Endometrial microvascular endothelial cells (primary cell): ENCODE measurements around the gene KCMF1. TPM values are rescaled to one million over a fixed set of nuclear protein-coding genes. Genes with fewer than 3 reads are reported as not detected.

Experiments used
- in situ Hi-C: cut with HindIII; loops from 2 replicates; pipeline ENCODE4 v1.10.0; 2017; ENCODE audit warnings: low sequenced_read_pairs, low pct_unique_long_range_greater_than_20kb; ENCODE audit errors: inconsistent ontology term
- total RNA-seq: library from RNA; depleted of rRNA; stranded (reverse); fragments of >200 nt; gene quantifications from one replicate; pipeline ENCODE4 v1.2.3, GENCODE V29; 2015; ENCODE audit errors: inconsistent ontology term

The KCMF1 gene
- total RNA-seq, 1 donor from 2014 or later = 68.7 TPM

DNA sequence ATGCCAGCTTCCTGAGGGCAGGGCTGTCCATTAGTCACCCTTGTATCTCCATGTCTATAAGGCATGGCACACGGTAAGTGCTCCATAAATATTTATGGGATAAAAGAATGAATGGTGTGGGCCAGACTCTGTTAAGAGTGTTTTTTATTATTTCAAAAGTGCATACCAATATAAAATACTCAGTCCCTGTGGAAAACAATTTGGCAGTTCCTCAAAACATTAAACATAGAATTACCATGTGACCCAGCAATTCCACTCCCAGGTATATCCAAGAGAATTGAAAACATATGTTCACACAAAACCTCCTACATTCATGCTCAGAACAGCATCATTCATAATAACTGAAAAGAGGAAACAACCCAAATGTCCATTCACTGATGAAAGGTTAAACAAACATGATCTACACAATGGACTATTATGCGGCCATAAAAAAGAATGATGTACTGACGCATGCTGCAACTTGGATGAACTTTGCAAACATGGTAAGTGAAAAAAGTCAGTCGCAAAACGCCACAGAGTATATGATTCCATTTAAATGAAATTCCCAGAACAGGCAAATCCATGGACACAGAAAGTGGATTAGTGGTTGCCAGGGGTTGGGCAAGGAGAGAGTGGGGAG, 93.1 kb downstream of the KCMF1 start:
- in situ Hi-C loops = no loop called here

DNA sequence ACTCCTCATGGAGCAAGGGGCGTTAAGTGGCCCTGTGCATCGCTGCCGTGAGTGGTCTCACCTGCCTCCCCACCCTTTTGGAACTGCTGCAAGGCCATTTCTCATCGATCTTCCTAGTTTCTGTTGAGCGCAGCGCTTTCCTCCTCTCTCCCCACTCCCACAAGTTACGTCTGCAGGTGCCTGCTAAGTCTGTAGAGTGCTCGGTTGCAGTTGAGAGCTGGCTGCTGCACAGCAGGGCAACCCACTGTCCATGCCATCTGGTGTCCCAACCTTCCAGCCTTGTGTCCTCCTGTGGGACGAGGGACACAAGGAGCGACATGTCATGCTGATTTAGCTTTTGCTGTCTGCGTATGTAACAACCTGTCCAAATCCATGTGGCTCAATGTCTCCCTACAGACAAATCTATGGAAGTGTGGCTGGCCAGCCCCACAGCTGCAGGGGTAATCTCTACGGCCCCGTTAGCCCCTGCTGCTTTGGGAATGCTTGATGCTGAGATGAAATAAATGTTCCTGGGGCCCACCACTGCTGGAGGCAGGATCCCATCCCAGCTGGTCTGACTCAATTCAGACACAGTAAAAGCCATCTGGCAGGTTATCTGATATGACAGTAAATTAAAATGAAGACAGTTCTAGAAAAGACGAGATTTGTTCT, 94.1 kb downstream of the KCMF1 start:
- in situ Hi-C loops = no loop called here

DNA sequence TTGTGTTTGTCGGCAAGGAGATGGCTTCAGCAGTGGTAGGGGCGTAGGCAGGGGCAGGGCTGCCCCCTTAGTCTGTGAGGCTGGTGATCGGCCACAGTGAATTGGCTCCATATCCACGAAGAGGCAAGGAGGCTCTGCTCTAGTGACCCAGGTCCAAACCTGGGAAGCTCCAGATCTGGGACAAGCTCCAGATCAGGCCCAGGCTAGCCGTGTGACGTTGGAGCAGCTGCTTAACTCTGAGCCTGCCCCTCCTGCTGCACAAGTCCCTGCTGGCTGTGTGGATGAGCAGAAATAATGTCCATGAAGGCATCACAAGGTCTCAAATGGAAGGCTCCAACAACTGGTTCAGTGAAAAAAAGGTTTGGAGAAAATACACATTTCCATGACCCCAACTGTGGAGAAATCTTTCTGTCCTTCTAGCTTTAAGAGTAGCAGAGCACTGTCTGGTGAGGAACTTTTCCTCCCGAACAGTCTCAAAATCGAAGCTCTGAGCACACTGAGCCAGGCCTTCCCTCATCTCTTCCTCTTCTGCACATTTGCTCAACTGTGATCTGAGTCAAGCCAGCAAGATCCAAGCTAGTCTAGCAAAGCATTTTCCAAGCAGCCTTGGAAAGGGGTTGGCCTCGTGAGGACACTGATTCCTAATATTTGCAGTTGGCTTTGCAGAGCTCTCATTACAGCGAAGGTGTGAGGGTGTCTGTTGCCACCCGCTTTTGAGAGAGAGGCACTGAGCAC, 95.2 kb downstream of the KCMF1 start:
- in situ Hi-C loops = no loop called here

DNA sequence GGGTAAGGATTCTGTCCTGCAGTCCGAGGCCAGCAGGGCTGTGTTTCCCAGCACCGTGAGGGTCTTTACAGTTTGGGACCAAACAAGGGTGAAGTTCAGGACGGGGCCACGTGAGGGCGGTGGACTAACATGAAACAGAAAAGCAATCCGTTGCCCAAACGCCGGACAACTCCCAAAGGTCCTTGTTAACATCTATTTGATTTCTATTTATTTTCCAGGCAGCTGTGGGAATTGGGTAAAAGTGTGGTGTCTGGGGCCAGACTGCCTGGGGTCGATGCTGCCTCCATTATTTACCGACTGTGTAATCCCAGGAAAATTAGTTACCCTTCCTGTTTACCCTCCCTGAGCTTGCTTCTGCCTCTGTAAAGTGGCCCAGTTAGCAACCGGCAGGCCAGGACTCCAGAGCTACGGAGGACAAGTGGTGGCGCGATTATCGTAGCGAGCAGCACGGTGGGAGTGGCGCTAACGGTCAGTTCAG, 96.0 kb downstream of the KCMF1 start:
- in situ Hi-C loops = no loop called here

DNA sequence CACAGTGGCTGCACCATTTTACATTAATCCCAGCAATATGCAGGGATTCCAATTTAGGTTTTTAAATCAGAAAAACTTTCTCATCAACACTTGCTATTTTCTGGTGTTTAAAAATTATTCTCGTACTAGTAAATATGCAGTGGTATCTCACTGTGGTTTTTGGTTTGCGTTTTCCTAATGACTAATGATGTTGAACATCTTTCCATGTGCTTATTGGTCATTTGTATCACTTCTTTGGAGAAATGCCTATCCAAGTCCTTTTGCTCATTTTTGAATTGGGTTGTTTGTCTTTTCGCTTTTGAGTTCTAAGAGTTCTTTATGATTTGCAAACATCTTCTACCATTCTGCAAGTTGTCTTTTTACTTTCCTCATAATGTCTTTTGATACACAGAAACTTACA, 100.1 kb downstream of the KCMF1 start:
- in situ Hi-C loops = no loop called here

DNA sequence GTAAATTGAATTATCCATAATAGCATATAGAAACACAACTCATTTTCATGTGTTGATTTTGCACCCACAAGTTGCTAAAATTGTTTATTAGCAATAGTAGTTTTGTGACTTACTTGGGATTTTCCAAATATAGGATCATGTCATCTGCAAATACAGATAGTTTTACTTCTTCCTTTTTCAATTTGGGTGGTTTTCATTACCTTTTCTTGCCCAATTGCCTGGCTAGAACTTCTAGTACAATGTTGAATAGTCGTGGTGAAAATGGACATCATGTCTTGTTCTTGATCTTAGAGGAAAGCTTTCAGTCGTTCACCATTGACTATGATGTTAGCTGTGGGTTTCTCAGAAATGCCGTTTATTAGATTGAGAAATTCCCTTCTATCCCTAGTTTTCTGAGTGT, 102.1 kb downstream of the KCMF1 start:
- in situ Hi-C loops = no loop called here

DNA sequence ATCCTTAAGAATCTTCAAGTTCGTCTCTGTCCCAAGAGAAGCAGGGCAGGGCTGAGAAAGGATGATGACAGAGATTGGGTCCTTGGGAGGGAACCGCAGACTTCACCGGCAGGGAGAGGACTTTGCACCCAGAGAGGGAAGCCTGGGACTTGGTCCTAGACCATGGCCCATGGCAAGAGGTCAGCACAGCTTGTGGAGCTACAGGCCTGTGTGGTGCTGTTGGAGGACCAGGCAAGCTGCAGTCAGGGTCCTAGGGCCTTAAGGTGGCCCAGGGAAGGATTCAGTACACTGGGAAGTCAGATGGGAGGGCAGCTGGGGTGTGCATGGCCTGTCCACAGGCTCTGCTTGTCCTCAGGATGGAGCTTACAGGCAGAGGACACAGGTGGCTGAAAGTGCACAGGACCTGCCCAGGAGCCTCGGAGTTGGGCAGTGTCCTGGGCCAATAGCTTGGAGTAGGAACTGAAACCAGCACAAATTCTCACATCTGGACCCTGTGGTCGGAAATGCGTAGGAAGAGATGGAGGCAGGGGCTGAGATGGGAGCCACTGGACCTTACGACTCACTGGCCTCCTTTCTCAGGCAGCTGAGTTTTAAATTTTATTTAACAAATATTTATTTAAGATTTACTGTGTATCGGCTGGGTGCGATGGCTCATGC, 105.8 kb downstream of the KCMF1 start:
- in situ Hi-C loops = no loop called here

DNA sequence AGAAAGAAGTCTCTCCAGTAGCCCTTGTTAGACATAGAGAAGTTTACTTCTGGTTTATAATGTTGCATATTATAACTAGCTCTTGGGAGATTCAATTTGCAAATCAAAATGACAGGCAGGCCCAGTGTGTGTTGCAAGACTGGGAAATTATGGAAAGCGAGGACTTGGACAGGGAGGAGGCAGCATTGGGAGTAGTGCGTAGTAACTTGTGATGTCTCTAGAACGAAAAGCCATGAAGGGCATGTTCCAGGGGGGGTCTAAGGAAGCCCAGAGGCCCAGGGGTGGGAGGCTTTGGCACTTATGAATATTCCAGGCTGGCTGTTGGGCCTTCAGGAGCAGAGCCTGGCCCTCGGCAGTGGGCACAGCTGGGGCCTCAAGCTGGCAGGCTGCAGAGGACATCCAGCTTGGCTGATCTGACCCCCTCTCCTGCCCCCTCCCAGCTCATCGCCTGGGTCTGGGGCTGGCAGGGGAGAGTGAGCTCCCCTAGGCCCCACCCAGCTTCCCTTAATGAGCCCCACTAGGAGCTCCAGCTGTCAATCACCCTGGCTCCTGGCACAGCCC, 107.0 kb downstream of the KCMF1 start:
- in situ Hi-C loops = no loop called here

DNA sequence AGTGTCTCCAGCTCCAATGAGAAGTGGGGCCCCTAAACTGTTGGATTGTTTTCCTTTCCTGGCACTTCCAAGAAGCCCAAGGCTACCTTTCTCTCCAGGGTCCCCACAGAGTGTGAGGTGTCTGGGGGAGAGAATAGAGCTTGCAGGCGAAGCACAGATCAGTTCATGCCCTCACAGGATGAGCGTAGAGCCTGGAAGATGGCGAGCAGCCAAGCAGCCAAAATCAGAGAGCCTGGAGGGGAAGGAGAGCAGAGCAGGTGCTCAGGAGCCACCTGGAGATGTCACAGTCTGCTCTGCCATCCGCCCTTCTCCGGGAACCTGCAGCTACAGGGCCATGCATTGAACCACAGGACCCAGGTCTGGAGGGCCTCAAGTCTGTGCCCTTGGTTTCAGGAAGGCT, 107.6 kb downstream of the KCMF1 start:
- in situ Hi-C loops = no loop called here

DNA sequence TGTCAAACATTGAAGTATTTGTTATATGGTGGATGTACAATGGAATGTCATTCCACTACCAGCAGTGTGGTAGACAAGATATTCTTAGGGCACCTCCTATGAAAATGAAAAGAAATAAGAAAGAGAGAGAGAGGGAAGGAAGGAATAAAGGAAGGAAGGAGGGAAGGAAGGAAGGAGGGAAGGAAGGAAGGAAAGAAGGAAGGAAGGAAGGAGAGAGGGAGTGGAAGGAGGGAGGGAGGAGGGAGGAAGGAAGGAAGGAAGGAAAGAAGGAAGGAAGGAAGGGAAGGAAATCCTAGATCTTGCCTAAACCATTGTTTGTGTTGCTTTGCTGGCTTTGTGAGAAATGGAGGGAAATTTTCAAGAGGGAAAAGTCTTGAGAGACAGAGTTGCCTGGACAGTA, 112.1 kb downstream of the KCMF1 start:
- in situ Hi-C loops = no loop called here

DNA sequence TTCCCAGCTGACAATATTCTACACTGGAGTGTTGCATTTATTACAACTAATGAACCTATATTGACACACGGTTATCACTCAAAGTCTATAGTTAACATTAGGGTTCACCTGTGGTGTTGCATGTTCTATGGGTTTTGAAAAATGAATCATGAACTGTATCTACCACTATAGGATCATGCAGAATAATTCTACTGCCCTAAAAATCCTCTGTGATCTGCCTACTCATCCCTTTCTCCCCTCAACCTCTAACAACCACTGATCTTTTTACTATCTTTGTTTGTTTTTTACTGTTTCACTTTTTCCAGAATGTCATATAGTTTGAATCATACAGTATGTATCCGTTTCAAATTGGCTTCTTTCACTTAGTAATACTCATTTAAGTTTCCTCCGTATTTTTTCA, 114.6 kb downstream of the KCMF1 start:
- in situ Hi-C loops = no loop called here

DNA sequence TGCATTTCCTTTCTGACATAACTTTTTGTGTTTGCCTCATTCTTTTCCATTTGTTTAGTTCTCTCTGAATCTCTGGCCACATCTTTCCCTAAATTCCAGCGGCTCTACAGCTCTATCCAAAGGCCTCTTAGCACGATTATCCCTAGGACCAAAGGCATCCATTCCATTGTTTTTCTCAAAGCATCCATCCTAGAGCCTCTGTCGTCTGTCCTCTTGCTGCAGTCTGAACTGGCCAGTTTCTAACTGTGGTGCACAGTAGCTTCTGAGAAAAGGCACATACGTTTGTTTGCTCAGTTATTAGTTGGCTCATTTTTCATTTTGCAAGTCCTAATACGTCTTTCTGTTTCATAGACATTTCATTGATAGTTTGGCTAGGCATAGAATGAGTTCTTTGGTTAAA, 116.6 kb downstream of the KCMF1 start:
- in situ Hi-C loops = no loop called here

DNA sequence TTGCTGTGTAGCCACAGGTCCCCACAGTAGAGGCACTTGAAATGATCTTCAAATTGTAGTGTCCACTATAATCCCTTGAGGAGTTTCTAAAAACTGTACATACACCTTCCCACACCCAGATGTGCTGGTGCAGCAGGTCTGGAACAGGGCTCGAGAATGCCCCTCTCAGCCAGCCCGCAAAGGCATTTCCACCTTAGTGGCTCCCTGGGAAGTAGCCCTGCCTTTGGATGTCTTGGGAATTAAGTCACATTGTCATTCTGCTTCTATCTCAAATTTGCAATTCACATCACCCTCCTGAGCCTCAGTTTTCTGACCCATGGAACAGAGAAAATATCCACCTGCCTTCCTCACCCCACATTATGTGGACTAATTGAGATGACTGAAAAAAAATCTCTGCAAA, 118.0 kb downstream of the KCMF1 start:
- in situ Hi-C loops = no loop called here

DNA sequence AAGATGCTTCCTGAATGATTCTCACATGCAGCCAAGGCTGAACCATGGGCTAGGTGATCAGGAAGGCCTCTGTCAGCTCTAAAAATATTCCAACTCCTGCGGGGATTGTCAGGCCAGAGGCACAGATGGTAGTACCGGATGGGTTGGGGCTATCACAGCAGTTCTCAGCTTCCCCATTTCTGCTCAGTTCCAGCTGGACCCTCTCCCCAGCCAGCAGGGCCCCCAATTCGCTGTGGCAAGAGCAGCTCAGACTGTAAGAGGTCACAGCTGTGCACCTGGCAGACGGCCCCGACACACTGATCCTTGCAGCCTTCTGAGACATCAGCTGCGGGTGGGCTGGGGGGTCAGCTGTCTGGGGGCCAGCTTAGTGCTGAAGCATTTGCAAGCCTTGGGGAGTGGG, 118.6 kb downstream of the KCMF1 start:
- in situ Hi-C loops = no loop called here

DNA sequence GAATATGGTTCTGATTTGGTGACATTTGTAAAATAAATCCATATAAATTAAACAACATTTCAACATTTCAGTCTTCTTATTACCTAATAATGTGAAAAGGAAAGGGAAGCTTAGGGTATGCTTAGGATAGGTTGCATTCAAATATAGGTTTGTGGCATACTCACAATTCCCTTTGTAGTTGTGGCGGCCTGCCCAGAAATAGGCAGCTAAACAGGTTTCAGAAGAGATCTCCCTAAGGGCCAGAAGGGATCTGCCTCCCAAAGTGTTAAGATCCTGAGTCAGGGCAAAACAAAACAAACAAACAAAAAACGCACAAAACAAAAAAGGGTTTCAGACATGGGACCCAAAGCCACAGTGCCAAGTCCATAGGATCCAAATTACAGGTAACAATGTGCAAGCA, 120.9 kb downstream of the KCMF1 start:
- in situ Hi-C loops = no loop called here

DNA sequence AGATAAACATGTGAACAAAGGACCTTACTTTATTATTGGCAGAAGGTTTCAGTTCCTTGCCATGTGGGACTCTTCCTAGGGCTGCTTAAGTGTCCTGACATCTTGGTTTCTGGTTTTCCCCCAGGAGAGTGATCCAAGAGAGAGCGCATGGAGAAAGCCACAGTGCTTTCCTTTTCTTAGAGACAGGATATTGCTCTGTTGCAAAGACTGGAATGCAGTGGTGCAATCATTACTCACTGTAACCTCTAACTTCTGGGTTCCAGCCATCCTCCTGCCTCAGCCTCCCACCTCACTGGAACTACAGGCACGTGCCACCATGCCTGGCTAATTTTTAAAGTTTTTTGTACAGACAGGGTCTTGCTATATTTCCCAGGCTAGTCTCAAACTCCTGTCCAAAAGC, 124.1 kb downstream of the KCMF1 start:
- in situ Hi-C loops = no loop called here

DNA sequence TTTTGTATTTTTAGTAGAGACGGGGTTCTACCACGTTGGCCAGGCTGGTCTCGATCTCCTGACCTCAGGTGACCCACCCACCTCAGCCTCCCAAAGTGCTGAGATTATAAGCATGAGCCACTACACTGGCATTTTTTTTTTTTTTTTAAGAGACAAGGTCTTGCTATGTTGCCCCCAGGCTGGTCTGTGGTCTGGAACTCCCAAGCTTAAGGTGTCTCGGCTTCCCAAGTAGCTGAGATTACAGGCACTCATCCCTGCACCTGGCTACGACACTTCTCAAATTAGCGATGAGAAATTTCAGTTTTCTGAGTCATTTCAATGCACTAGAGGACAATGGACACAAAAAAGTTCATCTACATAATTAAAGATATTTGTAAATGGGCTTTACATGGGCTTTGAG, 125.7 kb downstream of the KCMF1 start:
- in situ Hi-C loops = no loop called here

DNA sequence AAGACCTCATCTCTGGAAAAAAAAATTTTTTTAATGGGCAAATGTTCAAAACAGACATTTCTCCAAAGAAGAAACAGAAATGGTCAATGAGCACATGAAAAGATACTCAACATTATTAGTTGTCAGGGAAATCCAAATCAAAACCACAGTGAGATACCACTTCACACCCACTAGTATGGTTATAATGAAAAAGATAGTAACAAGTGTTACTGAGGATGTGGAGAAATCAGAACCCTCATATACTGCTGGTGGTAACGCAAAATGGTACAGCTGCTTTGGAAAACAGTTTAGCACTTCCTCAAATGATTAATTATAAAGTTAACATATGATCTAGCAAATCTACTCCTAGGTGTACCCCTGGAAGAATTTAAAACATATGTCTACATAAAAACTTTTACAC, 133.3 kb downstream of the KCMF1 start:
- in situ Hi-C loops = no loop called here

DNA sequence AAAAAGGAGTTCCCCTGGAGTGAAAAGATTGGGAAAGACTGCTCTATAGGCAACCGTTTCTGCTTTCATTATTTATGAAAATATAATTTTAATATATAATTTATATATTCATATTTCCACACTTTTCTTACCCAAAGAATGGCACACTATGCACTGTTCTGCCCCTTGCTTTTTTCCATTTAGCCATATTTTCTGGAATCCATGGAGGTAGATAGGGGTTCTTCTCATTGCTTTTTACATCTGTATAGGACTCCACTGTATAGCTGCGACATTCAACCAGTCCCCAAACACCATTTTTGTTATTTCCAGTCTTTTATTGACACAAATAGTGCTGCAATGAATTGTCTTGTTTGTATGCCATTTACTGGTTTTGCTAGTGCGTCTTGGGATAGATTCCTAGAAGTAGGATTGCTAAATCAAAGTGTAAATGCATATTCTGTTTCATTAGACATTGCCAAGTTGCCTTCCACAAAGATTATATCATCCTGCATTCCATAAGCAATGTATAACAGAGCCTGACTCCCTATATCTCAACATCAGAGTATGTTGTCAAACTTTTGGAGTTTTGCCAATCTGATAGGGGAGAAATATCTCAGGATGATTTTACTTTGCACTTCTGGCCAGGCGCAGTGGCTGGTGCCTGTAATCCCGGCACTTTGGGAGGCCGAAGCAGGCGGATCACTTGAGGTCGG, 135.7 kb downstream of the KCMF1 start:
- in situ Hi-C loops = no loop called here
